ENCODE results near the gene SAPCD2.

SAPCD2 gene

GRCh38 chr9:137107312-137107921, 37.1 kb upstream of the SAPCD2 start:
- DNase-seq (ENCODE audit: low read depth): no peak

- no peak for DNase-seq (ENCODE audit: low read depth)
Measured at GRCh38 chr9:137106662-137107250, 36.4 kb upstream of the SAPCD2 start.

- DNase-seq (ENCODE audit: low read depth): no peak
Measured at GRCh38 chr9:137105814-137106661, 35.7 kb upstream of the SAPCD2 start.

DNA sequence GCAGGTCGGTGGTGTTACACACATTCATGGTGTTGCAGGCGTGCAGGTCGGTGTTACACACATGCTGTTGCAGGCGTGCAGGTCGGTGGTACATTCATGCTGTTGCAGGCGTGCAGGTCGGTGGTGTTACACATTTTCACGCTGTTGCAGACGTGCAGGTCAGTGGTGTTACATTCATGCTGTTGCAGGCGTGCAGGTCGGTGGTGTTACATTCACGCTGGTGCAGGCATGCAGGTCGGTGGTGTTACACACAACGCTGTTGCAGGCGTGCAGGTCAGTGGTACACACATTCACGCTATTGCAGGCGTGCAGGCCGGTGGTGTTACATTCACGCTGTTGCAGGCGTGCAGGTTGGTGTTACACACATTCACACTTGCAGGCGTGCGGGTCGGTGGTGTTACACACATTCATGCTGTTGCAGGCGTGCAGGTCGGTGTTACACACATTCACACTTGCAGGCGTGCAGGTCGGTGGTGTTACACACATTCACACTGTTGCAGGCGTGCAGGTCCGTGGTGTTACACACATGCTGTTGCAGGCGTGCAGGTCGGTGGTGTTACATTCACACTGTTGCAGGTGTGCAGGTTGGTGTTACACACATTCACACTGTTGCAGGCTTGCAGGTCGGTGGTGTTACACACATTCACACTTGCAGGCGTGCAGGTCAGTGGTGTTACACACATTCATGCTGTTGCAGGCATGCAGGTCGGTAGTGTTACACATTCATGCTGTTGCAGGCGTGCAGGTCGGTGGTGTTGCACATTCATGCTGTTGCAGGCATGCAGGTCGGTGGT, 33.0 kb upstream of the SAPCD2 start:
- DNase-seq (ENCODE audit: low read depth): no peak

DNA sequence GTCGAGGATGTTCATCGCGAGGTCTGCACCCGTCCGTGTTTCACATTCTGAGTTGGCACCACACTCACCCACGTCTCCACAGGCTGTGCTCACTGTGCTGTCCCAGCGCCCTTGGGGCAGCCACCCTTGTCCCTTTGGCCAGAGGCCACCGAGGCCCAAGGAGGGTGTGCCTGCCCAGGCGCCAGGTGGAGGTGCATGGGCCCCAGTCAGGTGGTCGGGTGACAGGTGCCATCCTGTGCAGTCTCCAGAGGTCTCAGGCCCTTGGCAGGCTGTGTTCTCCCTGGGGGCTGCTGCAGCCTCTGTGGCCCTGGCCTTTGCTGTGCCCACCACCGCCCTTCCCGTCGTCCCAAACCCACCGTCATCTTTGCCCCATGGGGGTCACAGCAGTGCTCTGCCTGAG, 28.9 kb upstream of the SAPCD2 start:
- no peak for DNase-seq (ENCODE audit: low read depth)

DNA sequence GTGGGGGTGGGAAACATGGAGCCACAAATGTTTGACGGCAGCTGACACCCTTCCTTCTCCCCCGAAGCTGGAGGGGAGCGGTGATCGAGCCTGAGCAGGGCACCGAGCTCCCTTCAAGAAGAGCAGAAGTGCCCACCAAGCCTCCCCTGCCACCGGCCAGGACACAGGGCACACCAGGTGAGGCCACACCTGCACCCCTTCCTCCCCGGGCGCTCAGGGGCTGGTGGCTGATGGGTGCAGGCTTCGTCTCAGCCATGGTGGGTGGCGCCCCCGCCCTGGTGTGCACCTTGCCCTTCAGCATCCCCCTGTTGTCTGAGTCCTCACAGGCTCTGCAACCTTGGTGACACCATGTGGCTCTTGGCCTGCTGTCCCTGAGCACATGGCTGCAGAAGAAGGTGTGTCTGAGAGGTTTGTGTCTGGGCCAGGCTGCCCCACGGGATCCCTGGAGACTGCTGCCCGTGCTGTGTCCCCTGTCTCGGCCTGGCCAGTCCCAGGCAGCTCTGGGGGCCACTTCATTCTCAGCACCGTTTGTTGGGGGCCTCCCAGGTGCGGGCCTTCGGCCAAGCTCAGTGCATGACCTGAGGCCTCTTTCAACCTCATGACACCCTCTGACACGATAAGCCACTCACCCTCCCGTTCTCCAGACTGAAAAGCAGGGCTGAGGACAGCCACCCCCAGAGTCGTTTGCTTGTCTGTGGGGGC, 27.6 kb upstream of the SAPCD2 start:
- DNase-seq (ENCODE audit: low read depth): no peak

- DNase-seq (ENCODE audit: low read depth): no peak
Measured at GRCh38 chr9:137096785-137097546, 26.6 kb upstream of the SAPCD2 start.

- DNase-seq (ENCODE audit: low read depth): no peak
Measured at GRCh38 chr9:137095664-137096517, 25.5 kb upstream of the SAPCD2 start.

GRCh38 chr9:137089232-137089947, 19.0 kb upstream of the SAPCD2 start:
- no peak for DNase-seq (ENCODE audit: low read depth)

DNA sequence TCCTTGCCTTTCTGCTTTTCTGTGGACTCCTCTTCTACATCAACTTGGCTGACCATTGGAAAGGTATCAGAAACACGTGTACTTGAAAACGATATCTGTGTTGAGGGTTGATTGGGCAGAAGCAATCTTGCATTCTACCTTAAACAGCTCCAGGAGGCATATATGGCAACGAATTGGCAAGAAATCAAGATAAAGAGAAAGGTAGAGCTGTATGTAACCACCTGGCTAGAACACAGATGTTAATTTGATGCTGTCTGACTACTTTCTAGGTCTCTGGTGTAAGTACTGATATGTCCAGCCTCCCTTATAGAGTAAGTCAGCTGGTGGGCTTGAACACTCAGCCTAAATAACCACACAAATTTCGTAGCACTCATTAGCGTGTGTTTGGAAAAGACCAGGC, 17.8 kb upstream of the SAPCD2 start:
- no peak for DNase-seq (ENCODE audit: low read depth)

DNA sequence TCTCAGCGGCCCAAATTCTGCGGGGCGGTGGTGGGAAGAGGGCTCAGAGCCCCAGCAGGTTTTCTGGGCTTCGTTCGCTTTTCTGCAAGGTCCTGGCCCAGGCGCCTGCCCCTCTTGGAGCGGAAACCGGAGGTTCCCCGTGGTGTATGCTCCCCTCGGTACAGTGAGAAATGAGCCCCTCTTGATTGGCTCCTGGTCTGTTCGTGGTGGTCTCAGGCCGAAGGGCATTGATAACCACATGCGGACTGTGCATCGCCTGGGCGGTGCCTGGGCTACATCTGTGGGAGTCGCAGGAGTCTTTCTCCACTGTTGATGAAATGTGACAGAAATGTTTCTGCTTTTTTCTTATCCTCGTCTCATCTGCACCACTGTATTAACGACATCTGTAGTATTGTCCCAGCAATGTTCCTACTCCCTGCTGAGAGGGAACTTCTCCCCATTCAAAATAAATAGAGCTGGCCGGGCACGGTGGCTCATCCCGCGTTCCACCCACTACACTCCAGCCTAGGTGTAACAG, 17.1 kb upstream of the SAPCD2 start:
- no peak for DNase-seq (ENCODE audit: low read depth)

DNA sequence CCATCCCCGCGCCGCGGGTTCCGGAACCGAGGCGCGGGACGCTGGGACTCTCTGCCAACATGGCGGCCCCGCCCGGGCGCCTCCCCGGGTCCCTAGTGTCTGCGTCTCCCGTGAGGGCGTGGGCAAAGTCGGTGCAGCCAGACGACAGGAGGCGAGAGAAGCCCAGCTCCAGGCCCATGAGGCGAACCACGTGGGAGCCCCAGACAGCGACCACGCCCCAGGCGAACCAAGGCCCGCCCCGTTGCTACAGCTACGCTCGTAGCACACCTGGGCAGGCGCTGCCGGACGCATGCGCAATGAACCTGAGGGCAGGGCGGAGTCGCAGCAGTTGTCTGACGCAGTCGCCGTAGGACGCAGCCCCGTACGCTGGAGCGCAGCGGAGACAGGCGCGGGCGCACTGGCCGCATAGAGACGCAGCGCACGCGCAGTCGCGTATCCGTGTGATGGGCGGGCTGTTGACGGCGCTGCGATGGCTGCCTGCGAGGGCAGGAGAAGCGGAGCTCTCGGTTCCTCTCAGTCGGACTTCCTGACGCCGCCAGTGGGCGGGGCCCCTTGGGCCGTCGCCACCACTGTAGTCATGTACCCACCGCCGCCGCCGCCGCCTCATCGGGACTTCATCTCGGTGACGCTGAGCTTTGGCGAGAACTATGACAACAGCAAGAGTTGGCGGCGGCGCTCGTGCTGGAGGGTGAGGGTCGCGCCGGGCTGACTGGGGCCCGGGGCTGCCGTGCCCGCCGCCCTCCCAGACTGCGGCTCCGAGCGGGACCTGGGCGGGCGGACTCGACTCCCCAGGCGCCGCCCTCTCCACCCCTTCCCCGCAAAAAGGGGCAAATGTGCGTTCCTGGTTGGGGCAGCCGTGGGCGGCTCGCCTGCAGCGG, 16.4 kb upstream of the SAPCD2 start, which contains the start of gene MAN1B1:
TSS of gene MAN1B1 (plus strand) at position 455 of the 878 bp plus-strand sequence. CDS start at position 470, 15 bp downstream.
- DNase-seq (ENCODE audit: low read depth): peak; percentile 97

DNA sequence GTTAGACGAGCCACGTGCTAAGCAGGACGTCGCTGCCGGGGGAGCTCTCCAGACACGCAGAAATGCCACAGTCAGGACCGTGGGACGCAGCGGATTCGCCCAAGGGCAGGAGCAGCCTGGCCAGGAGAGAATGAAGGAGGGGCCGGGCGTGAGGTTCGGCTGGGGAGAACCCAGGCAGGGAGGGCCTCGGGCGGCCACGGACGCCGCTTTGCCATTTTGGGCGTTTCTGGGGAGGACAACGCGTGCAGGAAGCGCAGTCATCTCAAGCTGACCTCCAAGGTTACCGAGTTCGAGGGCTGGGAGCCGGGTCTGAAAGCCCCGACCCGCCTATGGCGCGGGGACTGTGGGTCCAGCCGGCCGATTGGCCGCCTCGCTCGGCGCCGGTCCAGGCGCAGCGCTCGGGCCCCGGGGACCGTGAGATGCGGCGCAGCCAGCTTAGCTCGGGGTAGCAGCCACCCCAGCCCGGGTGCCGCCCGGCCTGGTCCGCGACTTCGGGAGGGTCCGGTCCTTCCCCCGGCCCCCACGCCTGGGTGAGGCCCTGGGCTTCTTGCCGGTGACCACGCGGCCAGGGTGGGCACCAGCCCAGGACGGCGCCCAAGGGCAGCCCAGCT, 15.7 kb upstream of the SAPCD2 start:
- peak; percentile 18 for DNase-seq (ENCODE audit: low read depth)

DNA sequence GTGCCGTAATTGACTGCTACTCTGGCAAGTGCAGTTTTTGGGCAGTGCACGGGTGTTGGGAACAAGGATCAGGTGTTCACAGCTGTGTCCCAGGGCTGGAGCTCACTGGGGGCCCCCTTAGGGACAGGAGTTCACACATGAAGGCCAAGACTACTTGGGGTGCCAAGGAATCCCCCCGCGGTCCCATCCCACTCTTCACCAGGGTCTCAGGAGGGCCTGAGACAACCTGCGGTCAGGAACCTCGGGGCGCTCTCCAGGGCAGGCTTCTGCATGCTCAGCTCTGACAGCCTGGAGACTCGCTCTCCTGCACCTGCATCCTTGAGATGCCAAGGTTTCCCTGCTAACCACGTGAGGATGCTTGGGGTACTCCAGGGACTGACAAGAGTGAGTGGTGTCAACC, 14.2 kb upstream of the SAPCD2 start:
- DNase-seq (ENCODE audit: low read depth): no peak

DNA sequence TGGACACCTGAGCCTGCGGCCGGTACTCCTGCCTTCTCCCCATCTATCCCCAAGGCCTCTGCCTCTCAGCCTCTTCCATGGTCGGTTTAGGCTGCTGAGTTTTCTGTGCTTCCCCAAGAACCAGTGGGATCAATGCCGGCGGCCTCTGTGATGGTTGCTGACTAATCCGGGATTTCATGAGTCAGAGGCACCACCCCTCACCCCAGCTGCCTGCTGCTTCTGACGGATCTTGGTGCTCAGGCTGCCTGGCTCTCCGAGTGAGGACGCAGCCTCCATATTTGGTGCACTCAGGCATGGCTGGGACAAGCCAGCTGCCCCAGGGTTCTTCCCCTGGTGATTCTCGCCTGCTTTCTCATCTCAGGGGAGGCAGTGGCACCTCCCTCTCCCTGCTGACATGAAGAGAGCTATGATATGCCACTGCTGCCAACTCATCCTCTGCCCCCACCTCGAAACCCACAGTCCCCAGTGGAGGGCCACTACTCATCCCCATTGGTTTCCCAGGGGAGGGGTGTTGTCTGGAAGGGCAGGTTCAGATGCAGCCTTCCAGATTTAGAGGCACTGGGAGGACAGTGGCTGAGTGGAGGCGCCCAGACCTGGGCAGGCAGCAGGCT, 13.1 kb upstream of the SAPCD2 start:
- DNase-seq (ENCODE audit: low read depth): peak; percentile 92

- no peak for DNase-seq (ENCODE audit: low read depth)
Measured at GRCh38 chr9:137082925-137083290, 12.6 kb upstream of the SAPCD2 start.

- DNase-seq (ENCODE audit: low read depth): no peak
Measured at GRCh38 chr9:137082222-137082924, 12.0 kb upstream of the SAPCD2 start.
